ENCODE measurements around the gene DYSF. TPM values are rescaled to one million over a fixed set of nuclear protein-coding genes. Genes with fewer than 3 reads are reported as not detected.
"Not testable (repeated sequence)": the region's sequence is repeated elsewhere in the genome, so short reads cannot be mapped to it uniquely, and the experiment has no call there.

Gene DYSF
- total RNA-seq, 1 donor from 2014 or later = 12.8 TPM

DNA sequence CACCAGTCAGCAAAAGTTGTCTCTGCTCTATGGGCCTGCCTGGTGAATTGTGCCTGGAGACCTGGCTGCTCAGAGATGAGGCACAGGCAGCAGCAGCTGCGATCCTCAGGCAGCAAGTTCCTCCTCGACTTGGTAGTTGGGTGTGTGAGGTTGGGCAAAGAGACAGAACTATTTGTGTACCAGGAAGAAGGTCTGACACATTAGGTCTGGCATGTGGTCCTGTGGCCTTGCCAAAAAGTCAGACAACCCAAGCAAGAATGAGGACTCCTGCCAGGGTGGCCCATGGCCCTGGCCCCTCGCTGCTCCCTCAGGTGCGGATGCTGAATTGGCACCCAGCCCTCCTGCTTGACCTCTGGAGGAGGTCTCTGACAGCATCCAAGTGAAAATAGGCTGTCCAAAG lies 192.7 kb downstream of the DYSF start:
- DNase-seq (ENCODE audit: low spot score) = no peak

GRCh38 chr2:71647356-71647755 lies 194.0 kb downstream of the DYSF start:
- DNase-seq (ENCODE audit: low spot score) = no peak

DNA sequence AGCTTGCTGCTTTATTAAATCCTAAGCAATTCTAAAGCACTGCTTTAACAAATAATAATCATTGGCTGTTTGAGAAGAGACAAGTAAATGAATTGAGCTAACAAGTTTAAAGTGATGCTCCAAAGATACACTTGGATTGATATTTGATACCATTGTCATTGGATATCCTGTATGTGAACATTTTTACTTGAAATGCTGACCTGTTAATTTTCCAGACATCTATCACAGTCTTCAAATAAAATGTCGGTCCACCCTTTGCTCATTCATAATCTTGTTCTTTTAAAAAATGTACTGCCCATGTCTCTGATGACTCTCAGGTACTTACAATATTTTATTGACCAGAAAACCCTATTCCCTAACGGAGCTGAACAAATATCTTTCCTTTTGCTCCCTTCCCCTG lies 202.1 kb downstream of the DYSF start:
- DNase-seq (ENCODE audit: low spot score) = no peak

- DNase-seq (ENCODE audit: low spot score) = not testable (repeated sequence)
Observed at GRCh38 chr2:71658256-71658655, 204.9 kb downstream of the DYSF start.

DNA sequence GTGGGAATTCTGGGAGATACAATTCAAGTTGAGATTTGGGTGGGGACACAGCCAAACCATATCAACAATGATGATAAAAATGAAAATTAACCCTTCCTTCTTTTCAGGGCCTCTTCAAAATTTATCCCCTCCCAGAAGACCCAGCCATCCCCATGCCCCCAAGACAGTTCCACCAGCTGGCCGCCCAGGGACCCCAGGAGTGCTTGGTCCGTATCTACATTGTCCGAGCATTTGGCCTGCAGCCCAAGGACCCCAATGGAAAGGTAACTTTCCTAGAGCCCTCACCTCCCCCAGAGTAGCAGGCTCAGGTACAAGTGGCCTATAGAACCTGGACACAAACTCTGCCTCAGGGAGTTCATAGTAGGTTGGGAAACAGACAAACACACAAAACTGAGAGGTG lies 205.4 kb downstream of the DYSF start:
- no peak for DNase-seq (ENCODE audit: low spot score)

- DNase-seq (ENCODE audit: low spot score) = no peak
Observed at GRCh38 chr2:71659868-71660518, 206.6 kb downstream of the DYSF start.

DNA sequence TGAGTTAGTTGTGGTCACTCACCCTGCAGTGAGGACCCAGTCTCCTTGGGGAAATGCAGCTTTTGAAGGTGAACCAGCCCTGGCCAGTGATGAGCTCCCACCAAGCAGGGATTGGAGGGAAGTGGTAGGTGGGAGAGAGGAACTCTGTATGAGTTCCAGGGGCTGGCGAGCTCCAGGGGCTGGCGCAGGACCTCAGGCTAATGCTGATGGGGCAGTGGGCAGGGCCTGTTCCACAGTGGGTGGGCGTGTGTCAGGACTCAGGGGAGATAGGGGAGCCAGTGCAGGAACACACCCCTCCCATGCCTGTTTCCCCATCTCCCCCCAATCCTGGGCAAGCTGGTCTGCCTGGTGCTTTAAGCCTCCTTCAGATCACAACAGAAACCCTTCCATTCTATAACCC lies 208.4 kb downstream of the DYSF start:
- no peak for DNase-seq (ENCODE audit: low spot score)

DNA sequence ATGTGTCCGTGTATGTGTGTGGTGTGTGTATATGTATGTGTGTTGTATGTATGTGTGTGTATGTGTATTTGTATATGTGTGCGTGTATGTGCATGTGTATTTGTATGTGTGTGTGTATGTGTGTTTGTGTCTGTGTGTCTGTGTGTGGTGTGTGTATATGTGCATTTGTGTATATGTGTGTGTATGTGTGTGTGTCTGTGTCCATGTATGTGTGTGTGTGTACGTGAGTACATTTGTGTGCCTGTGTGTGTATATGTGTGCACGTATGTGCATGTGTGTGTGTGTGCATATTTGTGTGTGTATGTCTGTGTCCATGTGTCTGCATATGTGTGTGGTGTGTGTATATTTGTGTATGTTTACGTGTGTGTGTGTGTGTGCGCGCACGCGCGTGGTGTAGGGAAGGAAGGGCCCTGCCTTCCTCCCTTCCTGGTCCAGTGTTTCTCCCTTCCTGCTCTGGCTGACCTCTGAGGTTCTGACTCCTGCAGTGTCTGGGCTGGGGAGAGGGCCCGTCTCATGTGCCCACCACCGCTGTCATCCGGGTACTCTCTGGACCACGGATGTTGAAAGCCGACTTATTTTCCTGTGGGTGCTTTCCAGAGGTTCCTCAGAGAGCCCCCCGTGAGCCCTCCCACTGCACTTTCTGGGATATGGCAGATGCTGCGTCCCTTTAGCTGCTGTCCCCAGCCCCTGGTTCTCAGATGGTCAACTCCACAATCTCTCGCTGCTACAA lies 209.5 kb downstream of the DYSF start:
- no peak for DNase-seq (ENCODE audit: low spot score)

GRCh38 chr2:71664161-71664560 lies 210.8 kb downstream of the DYSF start:
- no peak for DNase-seq (ENCODE audit: low spot score)

- no peak for DNase-seq (ENCODE audit: low spot score)
Observed at GRCh38 chr2:71665168-71666093, 212.1 kb downstream of the DYSF start.

DNA sequence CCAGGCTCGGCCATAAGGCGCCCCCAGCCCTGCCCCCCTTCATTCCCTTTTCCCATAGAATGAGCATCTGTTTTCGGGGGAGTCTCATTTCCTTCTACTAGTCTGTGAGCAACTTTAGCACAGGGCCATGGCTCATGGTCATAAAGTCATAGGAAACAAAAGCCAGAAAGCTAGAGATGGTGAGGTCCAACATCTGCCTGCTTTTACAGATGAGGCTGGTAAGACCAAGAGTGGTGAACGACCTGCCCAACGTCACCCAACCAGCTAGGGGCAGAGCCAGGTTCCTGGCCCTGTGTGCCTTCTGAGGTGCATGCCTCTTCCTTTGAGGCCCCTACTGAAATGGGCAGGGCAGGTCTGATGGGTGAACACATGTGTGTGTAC lies 212.7 kb downstream of the DYSF start:
- no peak for DNase-seq (ENCODE audit: low spot score)

DNA sequence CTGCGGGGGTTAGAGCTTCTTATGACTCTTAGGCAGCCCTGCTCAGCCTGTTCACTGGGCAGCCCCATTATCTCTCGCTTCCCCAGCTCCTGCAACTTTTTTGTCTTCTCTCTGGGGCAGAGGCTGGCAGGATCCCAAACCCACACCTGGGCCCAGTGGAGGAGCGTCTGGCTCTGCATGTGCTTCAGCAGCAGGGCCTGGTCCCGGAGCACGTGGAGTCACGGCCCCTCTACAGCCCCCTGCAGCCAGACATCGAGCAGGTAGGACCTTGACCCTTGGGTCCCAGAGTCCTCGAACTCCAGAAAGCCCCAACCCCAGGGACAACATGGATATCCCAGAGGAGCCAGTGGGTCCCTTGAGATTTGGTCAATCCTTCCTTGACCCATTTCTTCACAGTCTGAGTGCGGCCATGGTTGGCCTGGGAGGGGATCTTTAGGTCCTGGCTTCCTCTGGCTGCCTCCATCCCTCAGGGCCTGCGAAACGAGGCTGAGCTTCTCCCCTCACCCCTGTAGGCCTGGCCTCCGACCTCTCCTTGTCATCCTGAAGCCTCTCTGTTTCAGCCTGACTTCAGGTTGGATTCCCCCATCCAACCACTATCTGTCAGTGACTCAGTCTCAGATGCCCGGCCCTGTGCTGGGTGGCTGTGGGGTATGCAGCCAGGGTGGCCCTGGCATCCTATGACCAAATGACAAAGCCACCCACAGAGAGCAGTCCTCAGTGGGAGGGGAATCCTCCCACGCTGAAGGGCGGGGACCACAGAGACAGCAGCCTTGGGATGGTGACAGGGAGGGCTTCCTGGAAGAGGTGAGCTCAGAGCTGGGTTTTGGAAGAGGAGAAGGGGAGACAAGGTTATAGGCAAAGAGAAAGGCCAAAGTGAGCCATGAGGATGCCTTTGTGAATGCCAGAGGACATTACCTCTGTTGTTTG lies 214.2 kb downstream of the DYSF start:
- no peak for DNase-seq (ENCODE audit: low spot score)

DNA sequence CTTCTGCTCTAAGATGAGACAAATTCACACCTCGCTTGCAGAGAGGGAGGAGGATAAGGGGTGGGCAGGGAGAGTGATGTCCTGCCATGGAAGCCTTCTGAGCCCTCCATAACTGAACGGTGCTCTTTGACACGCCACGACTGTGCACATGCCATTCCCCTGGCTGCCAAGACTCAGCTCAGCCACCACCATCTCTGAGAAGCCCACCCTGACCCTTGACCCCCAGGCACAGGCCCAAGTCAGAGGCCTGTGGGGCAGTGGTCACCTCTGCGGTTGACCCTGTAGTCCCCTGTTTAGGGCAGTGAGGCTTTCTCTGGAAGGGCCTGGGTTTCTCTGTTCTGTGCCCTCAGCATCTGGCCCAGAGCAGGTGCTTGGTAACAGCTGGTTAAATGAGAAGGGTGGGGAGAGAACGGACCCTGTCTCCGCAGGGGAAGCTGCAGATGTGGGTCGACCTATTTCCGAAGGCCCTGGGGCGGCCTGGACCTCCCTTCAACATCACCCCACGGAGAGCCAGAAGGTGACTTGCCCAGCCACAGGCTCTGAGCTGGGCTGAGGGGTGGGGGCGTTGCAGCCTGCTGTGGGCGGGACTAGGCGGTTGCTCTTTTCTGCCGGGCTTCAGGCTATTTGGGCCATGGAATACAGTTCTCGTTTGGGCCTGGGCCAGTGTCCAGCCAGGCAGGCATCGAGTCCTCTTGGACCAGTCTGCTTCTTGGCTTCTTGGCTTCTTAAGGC lies 215.1 kb downstream of the DYSF start:
- DNase-seq (ENCODE audit: low spot score) = no peak

- DNase-seq (ENCODE audit: low spot score) = no peak
Observed at GRCh38 chr2:71669058-71669456, 215.7 kb downstream of the DYSF start.

GRCh38 chr2:71669628-71670429 lies 216.5 kb downstream of the DYSF start:
- DNase-seq (ENCODE audit: low spot score) = no peak

GRCh38 chr2:71670430-71670795 lies 217.1 kb downstream of the DYSF start:
- DNase-seq (ENCODE audit: low spot score) = no peak

DNA sequence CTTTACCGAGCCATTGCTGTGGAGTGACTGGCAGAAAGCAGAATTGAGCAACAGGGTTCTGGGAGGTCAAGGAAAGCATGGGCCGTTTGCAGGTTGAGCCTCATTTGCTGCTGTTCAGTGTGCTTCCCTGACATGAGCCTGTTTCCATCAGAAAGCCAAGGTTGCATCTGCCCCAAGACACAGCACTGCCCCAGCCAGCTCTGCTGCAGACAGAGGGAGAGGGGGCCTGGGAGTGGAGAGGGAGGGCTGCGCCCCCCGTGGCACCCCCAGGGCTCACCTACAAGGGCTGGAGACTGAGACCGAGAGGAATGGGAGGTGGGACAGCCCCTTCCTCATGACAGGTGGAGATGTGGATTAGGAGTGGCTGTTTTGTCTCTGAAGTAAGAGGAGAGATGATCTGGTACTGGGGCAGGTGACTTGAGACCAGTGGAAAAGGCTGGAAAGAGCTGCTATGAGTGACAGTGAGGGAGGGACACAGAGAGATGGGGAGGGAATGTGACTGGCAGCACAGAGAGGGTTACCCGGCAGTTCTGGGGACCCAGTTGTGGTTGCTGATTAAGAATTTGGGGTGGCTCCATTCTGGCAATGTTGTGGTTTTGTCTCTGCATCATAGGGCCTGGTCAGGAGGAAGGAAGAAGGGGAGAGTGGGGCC lies 218.0 kb downstream of the DYSF start:
- no peak for DNase-seq (ENCODE audit: low spot score)

DNA sequence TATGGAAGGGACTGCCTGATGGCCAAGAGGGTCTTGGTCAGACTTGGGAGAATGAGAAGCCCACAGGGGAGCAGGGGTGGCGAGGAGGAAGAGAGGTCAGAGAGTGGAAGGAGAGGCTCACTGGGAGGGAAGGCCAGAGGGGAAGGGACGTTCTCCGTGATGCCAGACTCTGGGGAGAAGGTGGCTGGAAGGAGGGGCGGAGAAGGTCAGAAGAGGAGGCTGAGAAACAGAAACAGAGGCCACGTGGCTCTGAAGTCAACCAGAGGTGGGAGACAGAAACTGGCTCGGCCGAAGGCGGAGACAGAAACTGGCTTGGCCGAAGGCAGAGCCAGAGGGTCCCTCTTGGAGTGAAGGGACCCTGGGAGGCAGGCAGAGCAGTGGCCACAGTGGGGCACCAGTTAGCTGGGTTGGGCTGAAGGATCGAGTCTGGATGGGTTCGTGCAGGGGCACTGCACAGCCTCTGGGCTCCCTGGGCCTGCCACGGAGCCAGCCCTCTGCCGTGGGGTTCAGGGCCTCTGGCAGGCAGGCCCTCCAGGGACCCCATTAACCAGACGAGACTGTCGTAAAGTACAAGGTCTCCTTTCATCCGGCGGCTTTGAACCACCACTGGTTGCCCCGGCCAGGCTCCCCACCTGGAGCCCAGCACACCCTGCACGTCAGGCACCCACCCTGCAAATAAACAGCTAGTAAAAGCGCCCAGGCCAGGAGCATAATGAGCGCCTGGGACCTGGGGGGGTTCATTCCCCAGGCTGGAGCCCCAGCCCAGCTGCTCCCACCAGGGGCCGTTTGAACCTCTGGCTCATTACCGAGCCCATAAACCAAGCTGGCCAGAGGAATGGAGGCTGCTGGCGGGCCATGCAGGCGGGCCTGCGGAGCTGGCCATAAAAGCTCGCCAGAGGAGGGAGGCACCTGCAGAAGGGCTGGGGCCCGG lies 218.8 kb downstream of the DYSF start:
- DNase-seq (ENCODE audit: low spot score) = no peak
